Measurements from ENCODE around the gene DNAAF5. TPM values are rescaled to one million over a fixed set of nuclear protein-coding genes. Genes with fewer than 3 reads are reported as not detected.
A peak's percentile ranks its signal among the peaks of the same experiment; 100 is the strongest.

DNAAF5 gene
- total and polyA plus RNA-seq, 2 of the 13 experiments (the other 11 are each of a cell fraction or from before 2014, with no cell fraction given) = 11.9 to 21.5 TPM

DNA sequence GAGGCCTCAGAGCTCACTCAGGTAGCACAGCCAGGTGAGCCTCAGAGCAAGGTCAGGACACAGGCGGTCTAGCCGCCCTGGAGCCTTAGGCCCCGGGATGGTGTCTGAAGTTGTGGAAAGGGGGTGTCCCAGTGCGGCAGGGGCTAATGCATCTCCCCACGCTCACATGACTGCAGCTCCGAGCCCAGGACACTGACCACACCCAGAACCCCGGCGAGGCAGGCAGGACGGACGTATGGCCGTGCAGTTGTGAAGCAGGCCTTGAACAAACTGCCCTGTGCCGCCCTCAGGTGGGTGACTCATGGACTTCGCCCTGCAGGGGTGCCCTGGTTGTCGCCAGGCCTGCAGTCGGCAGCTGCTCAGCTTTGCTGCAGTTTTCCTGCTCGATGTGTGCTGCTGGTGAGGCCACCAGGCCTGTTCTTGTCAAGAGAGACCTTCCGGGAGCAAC, 5.6 kb downstream of the DNAAF5 start (continued):
- TF ChIP-seq, protein P1, sequence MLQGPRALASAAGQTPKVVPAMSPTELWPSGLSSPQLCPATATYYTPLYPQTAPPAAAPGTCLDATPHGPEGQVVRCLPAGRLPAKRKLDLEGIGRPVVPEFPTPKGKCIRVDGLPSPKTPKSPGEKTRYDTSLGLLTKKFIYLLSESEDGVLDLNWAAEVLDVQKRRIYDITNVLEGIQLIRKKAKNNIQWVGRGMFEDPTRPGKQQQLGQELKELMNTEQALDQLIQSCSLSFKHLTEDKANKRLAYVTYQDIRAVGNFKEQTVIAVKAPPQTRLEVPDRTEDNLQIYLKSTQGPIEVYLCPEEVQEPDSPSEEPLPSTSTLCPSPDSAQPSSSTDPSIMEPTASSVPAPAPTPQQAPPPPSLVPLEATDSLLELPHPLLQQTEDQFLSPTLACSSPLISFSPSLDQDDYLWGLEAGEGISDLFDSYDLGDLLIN (CRISPR knock-in tag; IDR thresholded peaks at IDR 0.05; ENCODE audit: borderline replicate concordance) = no peak
- TF ChIP-seq GATA4 (IDR thresholded peaks at IDR 0.05; ENCODE audit: borderline replicate concordance, low read depth) = no peak
- TF ChIP-seq NFE2L1 (CRISPR knock-in tag; IDR thresholded peaks at IDR 0.05; ENCODE audit: borderline replicate concordance) = no peak
- TF ChIP-seq, protein P2, sequence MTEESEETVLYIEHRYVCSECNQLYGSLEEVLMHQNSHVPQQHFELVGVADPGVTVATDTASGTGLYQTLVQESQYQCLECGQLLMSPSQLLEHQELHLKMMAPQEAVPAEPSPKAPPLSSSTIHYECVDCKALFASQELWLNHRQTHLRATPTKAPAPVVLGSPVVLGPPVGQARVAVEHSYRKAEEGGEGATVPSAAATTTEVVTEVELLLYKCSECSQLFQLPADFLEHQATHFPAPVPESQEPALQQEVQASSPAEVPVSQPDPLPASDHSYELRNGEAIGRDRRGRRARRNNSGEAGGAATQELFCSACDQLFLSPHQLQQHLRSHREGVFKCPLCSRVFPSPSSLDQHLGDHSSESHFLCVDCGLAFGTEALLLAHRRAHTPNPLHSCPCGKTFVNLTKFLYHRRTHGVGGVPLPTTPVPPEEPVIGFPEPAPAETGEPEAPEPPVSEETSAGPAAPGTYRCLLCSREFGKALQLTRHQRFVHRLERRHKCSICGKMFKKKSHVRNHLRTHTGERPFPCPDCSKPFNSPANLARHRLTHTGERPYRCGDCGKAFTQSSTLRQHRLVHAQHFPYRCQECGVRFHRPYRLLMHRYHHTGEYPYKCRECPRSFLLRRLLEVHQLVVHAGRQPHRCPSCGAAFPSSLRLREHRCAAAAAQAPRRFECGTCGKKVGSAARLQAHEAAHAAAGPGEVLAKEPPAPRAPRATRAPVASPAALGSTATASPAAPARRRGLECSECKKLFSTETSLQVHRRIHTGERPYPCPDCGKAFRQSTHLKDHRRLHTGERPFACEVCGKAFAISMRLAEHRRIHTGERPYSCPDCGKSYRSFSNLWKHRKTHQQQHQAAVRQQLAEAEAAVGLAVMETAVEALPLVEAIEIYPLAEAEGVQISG (CRISPR knock-in tag; IDR thresholded peaks at IDR 0.05) = peak; percentile 82
- peak; percentile 66 for TF ChIP-seq TEAD3 (CRISPR knock-in tag; optimal IDR thresholded peaks at IDR 0.05; ENCODE audit: borderline replicate concordance)
- no peak for TF ChIP-seq CC2D1A (CRISPR knock-in tag; IDR thresholded peaks at IDR 0.05)
- TF ChIP-seq JUND (CRISPR knock-in tag; IDR thresholded peaks at IDR 0.05) = peak; percentile 92
- no peak for TF ChIP-seq SSRP1 (CRISPR knock-in tag; IDR thresholded peaks at IDR 0.05)
- TF ChIP-seq ZIK1 (CRISPR knock-in tag; IDR thresholded peaks at IDR 0.05; ENCODE audit: borderline replicate concordance, low read depth) = no peak
- TF ChIP-seq AGO1 (IDR thresholded peaks at IDR 0.05; ENCODE audit: low read depth, low read length, poor library complexity, severe bottlenecking) = no peak
- 0 out of 2 replicates have a peak, but pooled peaks have one; percentile 40 for TF ChIP-seq KLF11 (CRISPR knock-in tag; IDR thresholded peaks at IDR 0.05)
- TF ChIP-seq, protein P3, sequence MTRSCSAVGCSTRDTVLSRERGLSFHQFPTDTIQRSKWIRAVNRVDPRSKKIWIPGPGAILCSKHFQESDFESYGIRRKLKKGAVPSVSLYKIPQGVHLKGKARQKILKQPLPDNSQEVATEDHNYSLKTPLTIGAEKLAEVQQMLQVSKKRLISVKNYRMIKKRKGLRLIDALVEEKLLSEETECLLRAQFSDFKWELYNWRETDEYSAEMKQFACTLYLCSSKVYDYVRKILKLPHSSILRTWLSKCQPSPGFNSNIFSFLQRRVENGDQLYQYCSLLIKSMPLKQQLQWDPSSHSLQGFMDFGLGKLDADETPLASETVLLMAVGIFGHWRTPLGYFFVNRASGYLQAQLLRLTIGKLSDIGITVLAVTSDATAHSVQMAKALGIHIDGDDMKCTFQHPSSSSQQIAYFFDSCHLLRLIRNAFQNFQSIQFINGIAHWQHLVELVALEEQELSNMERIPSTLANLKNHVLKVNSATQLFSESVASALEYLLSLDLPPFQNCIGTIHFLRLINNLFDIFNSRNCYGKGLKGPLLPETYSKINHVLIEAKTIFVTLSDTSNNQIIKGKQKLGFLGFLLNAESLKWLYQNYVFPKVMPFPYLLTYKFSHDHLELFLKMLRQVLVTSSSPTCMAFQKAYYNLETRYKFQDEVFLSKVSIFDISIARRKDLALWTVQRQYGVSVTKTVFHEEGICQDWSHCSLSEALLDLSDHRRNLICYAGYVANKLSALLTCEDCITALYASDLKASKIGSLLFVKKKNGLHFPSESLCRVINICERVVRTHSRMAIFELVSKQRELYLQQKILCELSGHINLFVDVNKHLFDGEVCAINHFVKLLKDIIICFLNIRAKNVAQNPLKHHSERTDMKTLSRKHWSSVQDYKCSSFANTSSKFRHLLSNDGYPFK (CRISPR knock-in tag; IDR thresholded peaks at IDR 0.05; ENCODE audit: borderline replicate concordance) = peak; percentile 25; the same call in 1 of the 2 replicates
- TF ChIP-seq POGK (CRISPR knock-in tag; conservative IDR thresholded peaks at IDR 0.05) = peak; percentile 98
- no peak for TF ChIP-seq EED (CRISPR knock-in tag; IDR thresholded peaks at IDR 0.05)
- TF ChIP-seq ZGPAT (CRISPR knock-in tag; IDR thresholded peaks at IDR 0.05) = peak; percentile 57; the same call in 1 of the 2 replicates
- no peak for TF ChIP-seq PHF20 (CRISPR knock-in tag; IDR thresholded peaks at IDR 0.05)
- TF ChIP-seq AHR (CRISPR knock-in tag; IDR thresholded peaks at IDR 0.05) = peak; percentile 61; the same call in 1 of the 2 replicates
- TF ChIP-seq ZNF792 (CRISPR knock-in tag; IDR thresholded peaks at IDR 0.05) = peak; percentile 68; the same call in 1 of the 2 replicates
- TF ChIP-seq ZNF563 (CRISPR knock-in tag; IDR thresholded peaks at IDR 0.05) = peak; percentile 76
- TF ChIP-seq BRD4 (CRISPR knock-in tag; IDR thresholded peaks at IDR 0.05) = no peak
- TF ChIP-seq ARNTL (CRISPR knock-in tag; IDR thresholded peaks at IDR 0.05) = 0 out of 2 replicates have a peak, but pooled peaks have one; percentile 38

Data from HepG2 (cell line).